Measurements from ENCODE around the gene RIMKLA. TPM values are rescaled to one million over a fixed set of nuclear protein-coding genes. Genes with fewer than 3 reads are reported as not detected.

The RIMKLA gene
- total RNA-seq, 2 experiments from 2014 or later, result 6.7 to 8.9 TPM

DNA sequence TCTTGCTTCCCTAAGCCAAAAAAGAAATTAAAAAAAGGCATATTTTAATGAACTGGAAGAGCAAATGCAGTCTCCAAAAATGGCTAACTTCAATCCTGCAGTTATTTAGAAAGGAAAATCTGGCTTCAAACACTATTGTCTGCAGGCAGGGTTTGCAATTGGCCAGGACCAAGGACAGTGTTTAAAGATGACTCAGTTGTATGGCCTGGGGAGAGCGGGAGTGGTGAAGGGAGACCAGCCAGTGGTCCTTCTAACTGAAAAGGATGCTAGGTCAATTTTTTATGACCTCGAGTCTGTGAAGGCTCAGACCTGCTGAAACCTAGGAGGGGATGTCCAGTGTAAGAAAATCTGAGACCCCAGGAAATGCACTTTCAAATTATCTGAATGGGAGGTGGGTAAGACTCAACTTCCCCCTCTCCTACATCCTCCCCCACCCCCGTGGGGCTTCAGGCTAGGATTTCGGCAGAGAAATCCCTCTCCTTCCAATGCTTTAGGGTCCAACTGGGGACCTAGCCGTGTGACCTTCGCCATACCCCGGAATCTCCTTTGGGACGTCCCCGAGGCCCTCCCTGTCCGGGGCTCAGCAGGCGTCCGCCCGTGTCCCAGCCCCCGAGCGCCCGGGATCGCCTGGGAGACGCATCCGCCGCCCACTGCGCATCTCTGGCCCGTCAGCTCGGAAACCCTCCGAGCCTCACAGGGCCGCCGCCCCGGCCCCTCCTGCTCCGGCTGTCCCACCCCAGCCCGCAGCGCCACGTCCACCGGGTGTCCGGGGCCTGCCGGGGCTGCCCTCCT, 602 bp upstream of the RIMKLA start:
- Mint-ChIP-seq H3K9me3 (ENCODE audit: low read depth) (no peaks in the 10 kb centered on the region), H3K27ac (no peak overlapping the region), H3K4me1 (peaks cover 3% of the 10 kb centered on the region), H3K4me3 (peak overlapping the region; percentile 70), H3K27me3 (peaks cover 35% of the 10 kb centered on the region), H3K36me3 (ENCODE audit: low read depth) (no peaks in the 10 kb centered on the region)
- POLR2A ChIA-PET, result no interaction called here
- ATAC-seq (peak; percentile 42), DNase-seq (peak; percentile 19)
- intact Hi-C loops (cut with DNase I, micrococcal nuclease), result loop anchor here in 1 of 2 experiments (1.0 to 5.0 kb wide), 3 partner anchors 45 to 1018 kb away; partner anchors contain the start of genes FOXJ3, FOXO6, PPCS and ZMYND12
- CTCF ChIA-PET, result no interaction called here

DNA sequence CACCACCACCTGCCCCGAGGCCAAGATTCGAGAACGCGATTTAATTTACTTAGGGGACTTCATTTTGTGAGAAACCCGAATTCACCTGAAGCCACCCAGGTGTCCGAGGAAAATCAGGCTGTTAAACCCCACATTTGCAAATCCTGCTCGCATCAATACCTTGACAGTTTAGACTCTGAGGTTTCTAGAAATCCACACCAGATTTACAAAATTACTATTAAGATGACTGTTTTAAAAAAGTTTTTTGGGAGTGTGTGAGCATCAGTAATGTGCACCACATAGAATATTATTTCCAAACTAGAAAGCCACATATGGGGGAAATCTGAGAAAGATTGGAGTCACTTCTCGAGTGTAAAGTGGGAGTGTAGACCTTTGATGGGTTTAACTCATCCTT, 685 bp downstream of the RIMKLA start:
- DNase-seq (no peak), ATAC-seq (no peak)
- Mint-ChIP-seq H3K27me3 (peaks cover 37% of the 10 kb centered on the region), H3K4me3 (peak overlapping the region; percentile 66), H3K4me1 (peaks cover 3% of the 10 kb centered on the region), H3K36me3 (ENCODE audit: low read depth) (no peaks in the 10 kb centered on the region), H3K27ac (peak overlapping the region; percentile 5), H3K9me3 (ENCODE audit: low read depth) (no peaks in the 10 kb centered on the region)
- POLR2A ChIA-PET, result no interaction called here
- CTCF ChIA-PET, result interaction anchor here (1.3 kb wide), 1 partner anchor 10 kb away, joined by 3 read pairs; no protein-coding TSS in a partner anchor
- intact Hi-C loops (cut with DNase I, micrococcal nuclease), result no loop called here

GRCh38 chr1:42385283-42385682, 4.7 kb downstream of the RIMKLA start:
- ATAC-seq (no peak), DNase-seq (no peak)
- Mint-ChIP-seq H3K9me3 (ENCODE audit: low read depth) (no peaks in the 10 kb centered on the region), H3K4me1 (peaks cover 3% of the 10 kb centered on the region), H3K4me3 (no peak overlapping the region), H3K27ac (no peak overlapping the region), H3K27me3 (peaks cover 30% of the 10 kb centered on the region), H3K36me3 (ENCODE audit: low read depth) (no peaks in the 10 kb centered on the region)
- intact Hi-C loops (cut with DNase I, micrococcal nuclease), result no loop called here
- POLR2A ChIA-PET, result interaction anchor here (0.6 kb wide), 1 partner anchor 60 kb away, joined by 7 read pairs; no protein-coding TSS in a partner anchor
- CTCF ChIA-PET, result interaction anchor here (1.1 to 1.3 kb wide), 2 partner anchors 44 to 342 kb away, joined by 3 to 4 read pairs; no protein-coding TSS in a partner anchor

DNA sequence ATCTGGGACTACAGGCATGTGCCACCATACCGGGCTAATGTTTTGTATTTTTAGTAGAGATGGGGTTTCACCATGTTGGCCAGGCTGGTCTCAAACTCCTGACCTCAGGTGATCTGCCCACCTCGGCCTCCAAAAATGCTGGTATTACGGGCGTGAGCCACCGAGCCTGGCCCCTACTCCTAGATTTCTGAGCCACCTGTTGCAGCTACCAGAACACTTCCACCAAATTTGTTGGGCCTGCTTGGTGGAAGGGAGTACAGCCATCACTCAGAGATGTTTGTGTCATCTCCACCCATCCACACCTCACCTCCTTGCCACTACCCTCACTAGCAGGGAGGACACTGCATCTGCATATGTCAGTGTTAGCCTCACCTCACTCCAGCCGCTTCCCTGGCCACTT, 5.5 kb downstream of the RIMKLA start:
- ChIA-PET CTCF (interaction anchor here (1.3 kb wide), 1 partner anchor 43 kb away, joined by 4 read pairs; no protein-coding TSS in a partner anchor), POLR2A (no interaction called here)
- Mint-ChIP-seq H3K36me3 (ENCODE audit: low read depth) (no peaks in the 10 kb centered on the region), H3K9me3 (ENCODE audit: low read depth) (no peaks in the 10 kb centered on the region), H3K27me3 (peaks cover 30% of the 10 kb centered on the region), H3K27ac (no peak overlapping the region), H3K4me3 (no peak overlapping the region), H3K4me1 (peaks cover 3% of the 10 kb centered on the region)
- intact Hi-C loops (cut with DNase I, micrococcal nuclease), result no loop called here
- DNase-seq, result no peak
- ATAC-seq, result no peak

DNA sequence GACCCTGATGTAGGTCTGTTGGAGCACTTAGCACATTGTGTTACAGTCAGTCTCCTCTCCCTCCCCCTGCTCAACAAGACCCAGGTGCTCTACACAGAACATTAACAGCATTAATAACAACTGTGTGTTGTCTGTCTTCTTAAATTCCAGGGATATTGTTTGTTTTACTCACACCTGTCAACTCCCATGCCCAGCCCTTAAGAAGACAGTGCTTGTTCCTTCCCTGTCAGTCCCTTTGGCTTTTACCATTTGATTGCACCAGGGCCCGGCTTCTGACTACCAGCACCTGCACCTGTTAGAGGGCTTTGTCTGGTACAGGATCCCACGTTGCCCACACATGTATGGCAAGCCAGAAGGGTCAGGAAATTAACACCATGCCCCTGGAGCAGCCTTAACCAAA, 11.7 kb downstream of the RIMKLA start:
- Mint-ChIP-seq H3K9me3 (ENCODE audit: low read depth) (no peaks in the 10 kb centered on the region), H3K4me3 (no peak overlapping the region), H3K27me3 (peaks cover 8% of the 10 kb centered on the region), H3K36me3 (ENCODE audit: low read depth) (no peaks in the 10 kb centered on the region), H3K27ac (no peak overlapping the region), H3K4me1 (peaks cover 11% of the 10 kb centered on the region)
- DNase-seq (no peak), ATAC-seq (no peak)
- ChIA-PET CTCF (no interaction called here), POLR2A (interaction anchor here (0.7 kb wide), 1 partner anchor 236 kb away, joined by 3 read pairs; no protein-coding TSS in a partner anchor)
- intact Hi-C loops (cut with DNase I, micrococcal nuclease), result loop anchor here in 1 of 2 experiments (2.0 kb wide), 1 partner anchor 65 kb away; the partner anchor contains the start of genes PPCS and ZMYND12

- H3K4me1 Mint-ChIP-seq, result peaks cover 11% of the 10 kb centered on the region
- DNase-seq (peak; percentile 7), ATAC-seq (peak; percentile 90)
- H3K36me3 Mint-ChIP-seq (ENCODE audit: low read depth), result no peaks in the 10 kb centered on the region
- intact Hi-C loops (cut with DNase I, micrococcal nuclease), result loop anchor here in 1 of 2 experiments (2.0 kb wide), 1 partner anchor 64 kb away; the partner anchor contains the start of genes PPCS and ZMYND12
- ChIA-PET CTCF (no interaction called here), POLR2A (no interaction called here)
- no peak overlapping the region for H3K4me3 Mint-ChIP-seq
- H3K27me3 Mint-ChIP-seq, result peaks cover 3% of the 10 kb centered on the region
- H3K27ac Mint-ChIP-seq, result no peak overlapping the region
- H3K9me3 Mint-ChIP-seq (ENCODE audit: low read depth), result no peaks in the 10 kb centered on the region
Observed at GRCh38 chr1:42392967-42393848, 12.6 kb downstream of the RIMKLA start.

DNA sequence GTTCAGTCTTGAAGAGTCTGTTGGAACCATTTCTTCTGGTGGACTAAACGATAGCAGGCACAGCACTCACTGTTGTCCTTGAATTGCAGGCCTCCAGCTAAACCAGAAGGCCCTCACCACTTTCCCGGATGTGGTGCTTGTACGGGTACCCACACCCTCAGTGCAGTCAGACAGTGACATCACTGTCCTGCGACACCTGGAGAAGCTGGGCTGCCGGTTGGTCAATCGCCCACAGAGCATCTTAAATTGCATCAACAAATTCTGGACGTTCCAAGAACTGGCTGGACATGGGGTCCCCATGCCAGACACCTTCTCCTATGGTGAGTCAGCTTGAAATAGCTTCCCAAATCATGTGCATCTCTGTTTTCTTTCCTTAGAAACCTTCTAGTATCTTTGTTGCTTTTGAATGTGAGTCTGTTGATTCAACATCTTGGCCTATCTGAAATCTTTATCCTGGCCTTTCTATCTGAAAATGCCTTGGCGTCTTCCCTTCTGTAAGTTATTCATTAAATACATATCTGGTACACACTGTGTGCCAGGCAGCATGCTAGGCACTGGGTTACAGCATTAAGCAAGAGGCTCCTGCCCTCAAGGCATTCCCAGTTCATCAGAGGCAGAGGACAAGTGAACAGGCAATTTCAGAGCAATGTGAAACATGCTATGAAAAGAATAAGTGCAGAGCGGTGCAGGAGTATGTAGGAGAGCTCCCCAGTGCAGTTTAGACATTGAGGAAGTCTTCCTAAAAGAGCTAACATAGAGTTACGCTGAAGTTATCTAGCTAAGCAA, 18.9 kb downstream of the RIMKLA start:
- DNase-seq, result no peak
- Mint-ChIP-seq H3K9me3 (ENCODE audit: low read depth) (no peaks in the 10 kb centered on the region), H3K27ac (no peak overlapping the region), H3K4me1 (no peaks in the 10 kb centered on the region), H3K36me3 (ENCODE audit: low read depth) (no peaks in the 10 kb centered on the region), H3K27me3 (peaks cover 5% of the 10 kb centered on the region), H3K4me3 (no peak overlapping the region)
- CTCF ChIA-PET, result no interaction called here
- ATAC-seq, result no peak
- POLR2A ChIA-PET, result no interaction called here
- intact Hi-C loops (cut with DNase I, micrococcal nuclease), result no loop called here

DNA sequence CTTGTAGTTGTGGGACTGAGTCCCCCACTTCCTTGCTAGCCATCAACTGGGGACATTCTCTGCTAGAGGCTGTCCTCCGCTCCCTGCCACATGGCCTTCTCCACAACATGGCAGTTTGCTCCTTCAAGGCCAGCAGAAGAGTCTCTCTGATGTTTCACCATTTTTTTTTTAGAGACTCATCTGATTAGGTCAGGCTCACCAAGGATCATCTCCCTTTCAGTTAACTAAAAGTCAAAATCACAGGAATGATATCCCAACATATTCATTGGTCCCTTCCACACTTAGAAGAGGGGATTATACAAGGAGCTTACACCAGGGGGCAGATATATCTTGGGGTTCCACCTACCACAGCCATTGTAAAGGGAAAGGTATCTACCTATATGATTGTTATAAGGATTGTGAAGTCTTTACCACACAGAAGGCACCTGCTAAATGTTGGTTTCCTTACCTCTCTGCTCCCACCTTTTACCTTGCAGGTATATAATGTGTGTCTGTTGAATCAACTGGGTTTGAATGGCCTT, 23.3 kb downstream of the RIMKLA start:
- H3K27me3 Mint-ChIP-seq, result peaks cover 11% of the 10 kb centered on the region
- H3K36me3 Mint-ChIP-seq (ENCODE audit: low read depth), result no peaks in the 10 kb centered on the region
- ChIA-PET CTCF (interaction anchor here (0.5 to 0.9 kb wide), 2 partner anchors 54 to 57 kb away, joined by 3 read pairs; no protein-coding TSS in a partner anchor), POLR2A (no interaction called here)
- no peaks in the 10 kb centered on the region for H3K4me1 Mint-ChIP-seq
- ATAC-seq (no peak), DNase-seq (no peak)
- no peaks in the 10 kb centered on the region for H3K9me3 Mint-ChIP-seq (ENCODE audit: low read depth)
- no peak overlapping the region for H3K4me3 Mint-ChIP-seq
- no peak overlapping the region for H3K27ac Mint-ChIP-seq
- intact Hi-C loops (cut with DNase I, micrococcal nuclease), result no loop called here

- Mint-ChIP-seq H3K4me3 (no peak overlapping the region), H3K27me3 (peaks cover 2% of the 10 kb centered on the region), H3K27ac (no peak overlapping the region), H3K4me1 (no peaks in the 10 kb centered on the region), H3K9me3 (ENCODE audit: low read depth) (no peaks in the 10 kb centered on the region), H3K36me3 (ENCODE audit: low read depth) (no peaks in the 10 kb centered on the region)
- intact Hi-C loops (cut with DNase I, micrococcal nuclease), result no loop called here
- ATAC-seq (no peak), DNase-seq (no peak)
- POLR2A ChIA-PET, result interaction anchor here (0.6 kb wide), 1 partner anchor 1360 kb away, joined by 6 read pairs; no protein-coding TSS in a partner anchor
- CTCF ChIA-PET, result no interaction called here
Observed at GRCh38 chr1:42414551-42415496, 34.2 kb downstream of the RIMKLA start.

GRCh38 chr1:42417166-42417565, 36.6 kb downstream of the RIMKLA start:
- DNase-seq (no peak), ATAC-seq (no peak)
- ChIA-PET POLR2A (no interaction called here), CTCF (interaction anchor here (0.7 to 1.2 kb wide), 3 partner anchors 13 to 93 kb away, joined by 3 read pairs; no protein-coding TSS in a partner anchor)
- intact Hi-C loops (cut with DNase I, micrococcal nuclease), result no loop called here
- H3K27me3 Mint-ChIP-seq, result no peaks in the 10 kb centered on the region
- H3K9me3 Mint-ChIP-seq (ENCODE audit: low read depth), result no peaks in the 10 kb centered on the region
- H3K36me3 Mint-ChIP-seq (ENCODE audit: low read depth), result no peaks in the 10 kb centered on the region
- H3K4me1 Mint-ChIP-seq, result no peaks in the 10 kb centered on the region
- no peak overlapping the region for H3K27ac Mint-ChIP-seq
- no peak overlapping the region for H3K4me3 Mint-ChIP-seq
